ENCODE data around the gene CRHR1.

CRHR1 gene

GRCh38 chr17:45789874-45790273 is 5.8 kb downstream of the CRHR1 start:
- TF ChIP-seq FOXP2 (optimal IDR thresholded peaks at IDR 0.05; ENCODE audit: borderline replicate concordance, extremely low read depth, extremely low read length, insufficient read depth) (no peak), SIN3A (IDR thresholded peaks at IDR 0.05; ENCODE audit: borderline replicate concordance, insufficient read depth, low read length) (no peak), TAF1 (IDR thresholded peaks at IDR 0.05; ENCODE audit: borderline replicate concordance, insufficient read depth, low read length) (no peak), POLR2AphosphoS5 (IDR thresholded peaks at IDR 0.05; ENCODE audit: low read depth, low read length) (no peak)
- TF ChIP-seq, protein P1, sequence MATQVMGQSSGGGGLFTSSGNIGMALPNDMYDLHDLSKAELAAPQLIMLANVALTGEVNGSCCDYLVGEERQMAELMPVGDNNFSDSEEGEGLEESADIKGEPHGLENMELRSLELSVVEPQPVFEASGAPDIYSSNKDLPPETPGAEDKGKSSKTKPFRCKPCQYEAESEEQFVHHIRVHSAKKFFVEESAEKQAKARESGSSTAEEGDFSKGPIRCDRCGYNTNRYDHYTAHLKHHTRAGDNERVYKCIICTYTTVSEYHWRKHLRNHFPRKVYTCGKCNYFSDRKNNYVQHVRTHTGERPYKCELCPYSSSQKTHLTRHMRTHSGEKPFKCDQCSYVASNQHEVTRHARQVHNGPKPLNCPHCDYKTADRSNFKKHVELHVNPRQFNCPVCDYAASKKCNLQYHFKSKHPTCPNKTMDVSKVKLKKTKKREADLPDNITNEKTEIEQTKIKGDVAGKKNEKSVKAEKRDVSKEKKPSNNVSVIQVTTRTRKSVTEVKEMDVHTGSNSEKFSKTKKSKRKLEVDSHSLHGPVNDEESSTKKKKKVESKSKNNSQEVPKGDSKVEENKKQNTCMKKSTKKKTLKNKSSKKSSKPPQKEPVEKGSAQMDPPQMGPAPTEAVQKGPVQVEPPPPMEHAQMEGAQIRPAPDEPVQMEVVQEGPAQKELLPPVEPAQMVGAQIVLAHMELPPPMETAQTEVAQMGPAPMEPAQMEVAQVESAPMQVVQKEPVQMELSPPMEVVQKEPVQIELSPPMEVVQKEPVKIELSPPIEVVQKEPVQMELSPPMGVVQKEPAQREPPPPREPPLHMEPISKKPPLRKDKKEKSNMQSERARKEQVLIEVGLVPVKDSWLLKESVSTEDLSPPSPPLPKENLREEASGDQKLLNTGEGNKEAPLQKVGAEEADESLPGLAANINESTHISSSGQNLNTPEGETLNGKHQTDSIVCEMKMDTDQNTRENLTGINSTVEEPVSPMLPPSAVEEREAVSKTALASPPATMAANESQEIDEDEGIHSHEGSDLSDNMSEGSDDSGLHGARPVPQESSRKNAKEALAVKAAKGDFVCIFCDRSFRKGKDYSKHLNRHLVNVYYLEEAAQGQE (IDR thresholded peaks at IDR 0.05; ENCODE audit: insufficient read depth in 1 of 2, low read depth in 2 of 2, low read length in 2 of 2), result no peak

DNA sequence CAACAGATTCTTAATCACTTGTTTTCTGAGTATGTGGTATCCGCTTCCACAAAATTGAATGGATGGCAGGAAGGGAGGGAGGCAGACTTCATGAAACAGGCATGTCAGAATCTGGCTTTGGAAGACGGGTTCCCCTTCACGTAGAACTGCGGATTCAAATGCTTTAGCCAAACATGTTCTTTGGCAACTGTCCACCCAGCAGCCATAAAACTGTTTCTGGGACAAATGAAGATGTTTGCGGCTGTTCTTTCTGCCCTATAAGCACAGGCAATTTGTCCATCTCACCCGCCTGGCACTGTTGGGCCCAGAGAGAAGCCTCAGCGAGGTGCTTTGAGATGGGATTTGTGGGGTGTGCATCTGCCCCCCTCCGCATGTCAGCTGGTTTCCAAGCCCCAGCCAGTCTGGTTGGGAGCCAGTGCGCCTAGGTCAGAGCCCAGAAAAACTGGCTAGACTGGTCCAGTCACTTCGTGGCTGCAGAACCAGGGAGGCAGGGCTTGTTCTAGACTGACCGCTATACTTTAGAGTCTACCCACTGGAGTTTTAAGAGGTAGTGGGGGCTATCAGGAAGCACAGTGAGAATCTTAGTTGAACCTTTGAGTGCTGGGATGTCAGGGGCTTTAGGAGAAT is 6.3 kb downstream of the CRHR1 start:
- TF ChIP-seq SIN3A (IDR thresholded peaks at IDR 0.05; ENCODE audit: borderline replicate concordance, insufficient read depth, low read length), result no peak
- TF ChIP-seq TAF1 (IDR thresholded peaks at IDR 0.05; ENCODE audit: borderline replicate concordance, insufficient read depth, low read length), result no peak
- no peak for TF ChIP-seq FOXP2 (optimal IDR thresholded peaks at IDR 0.05; ENCODE audit: borderline replicate concordance, extremely low read depth, extremely low read length, insufficient read depth)
- TF ChIP-seq, protein P1 (IDR thresholded peaks at IDR 0.05; ENCODE audit: insufficient read depth in 1 of 2, low read depth in 2 of 2, low read length in 2 of 2), result no peak
- TF ChIP-seq POLR2AphosphoS5 (IDR thresholded peaks at IDR 0.05; ENCODE audit: low read depth, low read length), result no peak

GRCh38 chr17:45791041-45791582 is 7.0 kb downstream of the CRHR1 start:
- TF ChIP-seq TAF1 (IDR thresholded peaks at IDR 0.05; ENCODE audit: borderline replicate concordance, insufficient read depth, low read length) (no peak), POLR2AphosphoS5 (IDR thresholded peaks at IDR 0.05; ENCODE audit: low read depth, low read length) (no peak), FOXP2 (optimal IDR thresholded peaks at IDR 0.05; ENCODE audit: borderline replicate concordance, extremely low read depth, extremely low read length, insufficient read depth) (no peak), SIN3A (IDR thresholded peaks at IDR 0.05; ENCODE audit: borderline replicate concordance, insufficient read depth, low read length) (no peak)
- TF ChIP-seq, protein P1 (IDR thresholded peaks at IDR 0.05; ENCODE audit: insufficient read depth in 1 of 2, low read depth in 2 of 2, low read length in 2 of 2), result no peak

GRCh38 chr17:45791935-45792334 is 7.8 kb downstream of the CRHR1 start:
- no peak for TF ChIP-seq SIN3A (IDR thresholded peaks at IDR 0.05; ENCODE audit: borderline replicate concordance, insufficient read depth, low read length)
- TF ChIP-seq, protein P1 (IDR thresholded peaks at IDR 0.05; ENCODE audit: insufficient read depth in 1 of 2, low read depth in 2 of 2, low read length in 2 of 2), result no peak
- no peak for TF ChIP-seq FOXP2 (optimal IDR thresholded peaks at IDR 0.05; ENCODE audit: borderline replicate concordance, extremely low read depth, extremely low read length, insufficient read depth)
- no peak for TF ChIP-seq POLR2AphosphoS5 (IDR thresholded peaks at IDR 0.05; ENCODE audit: low read depth, low read length)
- TF ChIP-seq TAF1 (IDR thresholded peaks at IDR 0.05; ENCODE audit: borderline replicate concordance, insufficient read depth, low read length), result no peak

All from PFSK-1 (cell line).